ENCODE measurements around the gene SSC5D. TPM values are rescaled to one million over a fixed set of nuclear protein-coding genes. Genes with fewer than 3 reads are reported as not detected.

Gene SSC5D
- total and polyA plus RNA-seq, 2 donors, result 0.80 to 1.8 TPM

DNA sequence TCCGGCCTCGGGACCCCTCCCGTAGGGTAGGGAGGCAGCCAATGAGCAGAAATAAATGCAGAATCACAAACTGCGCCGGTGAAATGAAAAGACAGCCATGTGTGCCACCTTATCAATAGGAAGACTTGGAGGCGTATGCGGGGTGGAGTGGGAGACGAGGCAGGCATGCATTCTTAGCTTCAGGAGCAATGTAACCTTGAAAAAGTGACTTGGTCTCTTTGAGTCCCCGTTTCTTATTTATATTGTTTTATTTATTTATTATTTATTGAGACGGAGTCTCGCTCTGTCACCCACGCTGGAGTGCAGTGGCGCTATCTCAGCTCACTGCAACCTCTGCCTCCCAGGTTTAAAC is 16.0 kb downstream of the SSC5D start:
- WGBS, result 39% methylated on average over 13 of the region's 13 CpGs
- peak overlapping the region in 1 of 2 donors; percentile 62 for H3K4me3 ChIP-seq (ENCODE audit: low read length in 2 of 2)
- H3K4me1 ChIP-seq (ENCODE audit: control insufficient read depth in 2 of 2, insufficient read depth in 2 of 2, low read length in 2 of 2), result peaks cover 8 to 14% of the 10 kb centered on the region in 2 donors
- no peak overlapping the region for H3K27ac ChIP-seq (ENCODE audit: low read depth in 1 of 2, low read length in 1 of 2)
- no peak for DNase-seq (ENCODE audit: low read depth in 6 of 9, low spot score in 9 of 9)
- no peaks in the 10 kb centered on the region for H3K27me3 ChIP-seq (ENCODE audit: control insufficient read depth in 2 of 2, insufficient read depth in 1 of 2, low read length in 1 of 2)
- peaks cover 8 to 20% of the 10 kb centered on the region in 2 donors for H3K36me3 ChIP-seq (ENCODE audit: control insufficient read depth in 2 of 2, insufficient read depth in 2 of 2, low read length in 1 of 2)
- peaks cover 0 to 30% of the 10 kb centered on the region in 2 donors for H3K9me3 ChIP-seq (ENCODE audit: control insufficient read depth in 2 of 2, insufficient read depth in 1 of 2, low read length in 1 of 2)

DNA sequence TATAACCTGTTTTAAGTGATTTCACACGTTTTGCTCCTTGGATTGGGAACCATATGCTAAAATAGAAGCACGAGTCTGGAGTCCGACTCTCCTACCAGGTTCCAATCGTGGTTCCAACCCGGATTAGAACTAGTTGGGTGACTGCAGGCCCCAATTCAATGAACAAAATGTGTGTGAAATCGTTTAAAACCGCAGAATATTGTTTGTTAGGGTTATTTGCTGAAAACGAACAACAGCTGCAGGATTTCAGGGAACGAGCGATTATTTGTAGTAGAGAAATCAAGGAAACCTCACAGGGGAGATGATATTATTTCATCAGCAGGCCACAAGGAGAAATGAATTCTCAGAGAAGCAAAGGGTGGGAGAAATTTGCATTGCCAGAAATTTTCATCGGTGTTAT is 16.7 kb downstream of the SSC5D start:
- Histone ChIP-seq H3K9me3 (ENCODE audit: control insufficient read depth in 2 of 2, insufficient read depth in 1 of 2, low read length in 1 of 2) (peaks cover 0 to 30% of the 10 kb centered on the region in 2 donors), H3K4me3 (ENCODE audit: low read length in 2 of 2) (no peak overlapping the region), H3K27me3 (ENCODE audit: control insufficient read depth in 2 of 2, insufficient read depth in 1 of 2, low read length in 1 of 2) (no peaks in the 10 kb centered on the region), H3K27ac (ENCODE audit: low read depth in 1 of 2, low read length in 1 of 2) (no peak overlapping the region), H3K36me3 (ENCODE audit: control insufficient read depth in 2 of 2, insufficient read depth in 2 of 2, low read length in 1 of 2) (peaks cover 5 to 16% of the 10 kb centered on the region in 2 donors), H3K4me1 (ENCODE audit: control insufficient read depth in 2 of 2, insufficient read depth in 2 of 2, low read length in 2 of 2) (peaks cover 8 to 14% of the 10 kb centered on the region in 2 donors)
- no peak for DNase-seq (ENCODE audit: low read depth in 6 of 9, low spot score in 9 of 9)
- 88% methylated on average over 11 of the region's 11 CpGs for WGBS

DNA sequence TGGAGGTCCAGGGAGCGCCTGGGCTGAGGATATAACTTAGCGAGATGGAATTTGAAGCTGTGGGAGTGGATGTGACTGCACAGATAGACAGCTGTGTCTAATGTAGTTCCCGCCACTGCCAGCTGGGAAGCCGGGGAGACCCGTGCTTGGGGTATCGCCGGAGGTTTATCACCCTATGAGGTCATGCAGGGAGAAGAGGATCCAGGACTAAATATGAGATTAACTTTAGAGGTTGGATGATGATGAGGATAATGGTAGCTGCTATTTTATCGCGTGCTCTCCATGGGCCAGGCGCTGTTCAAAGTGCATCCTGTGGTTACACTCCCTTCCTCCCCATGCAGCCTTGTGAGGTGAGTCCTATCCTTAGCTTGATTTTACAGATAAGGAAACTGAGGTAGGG is 19.9 kb downstream of the SSC5D start:
- Histone ChIP-seq H3K27ac (ENCODE audit: low read depth in 1 of 2, low read length in 1 of 2) (no peak overlapping the region), H3K36me3 (ENCODE audit: control insufficient read depth in 2 of 2, insufficient read depth in 2 of 2, low read length in 1 of 2) (peaks cover 0 to 5% of the 10 kb centered on the region in 2 donors), H3K4me1 (ENCODE audit: control insufficient read depth in 2 of 2, insufficient read depth in 2 of 2, low read length in 2 of 2) (peaks cover 8 to 12% of the 10 kb centered on the region in 2 donors), H3K27me3 (ENCODE audit: control insufficient read depth in 2 of 2, insufficient read depth in 1 of 2, low read length in 1 of 2) (peaks cover 0 to 6% of the 10 kb centered on the region in 2 donors), H3K4me3 (ENCODE audit: low read length in 2 of 2) (no peak overlapping the region), H3K9me3 (ENCODE audit: control insufficient read depth in 2 of 2, insufficient read depth in 1 of 2, low read length in 1 of 2) (peaks cover 0 to 10% of the 10 kb centered on the region in 2 donors)
- DNase-seq (ENCODE audit: low read depth in 6 of 9, low spot score in 9 of 9), result no peak
- WGBS, result 72% methylated on average over 10 of the region's 10 CpGs

DNA sequence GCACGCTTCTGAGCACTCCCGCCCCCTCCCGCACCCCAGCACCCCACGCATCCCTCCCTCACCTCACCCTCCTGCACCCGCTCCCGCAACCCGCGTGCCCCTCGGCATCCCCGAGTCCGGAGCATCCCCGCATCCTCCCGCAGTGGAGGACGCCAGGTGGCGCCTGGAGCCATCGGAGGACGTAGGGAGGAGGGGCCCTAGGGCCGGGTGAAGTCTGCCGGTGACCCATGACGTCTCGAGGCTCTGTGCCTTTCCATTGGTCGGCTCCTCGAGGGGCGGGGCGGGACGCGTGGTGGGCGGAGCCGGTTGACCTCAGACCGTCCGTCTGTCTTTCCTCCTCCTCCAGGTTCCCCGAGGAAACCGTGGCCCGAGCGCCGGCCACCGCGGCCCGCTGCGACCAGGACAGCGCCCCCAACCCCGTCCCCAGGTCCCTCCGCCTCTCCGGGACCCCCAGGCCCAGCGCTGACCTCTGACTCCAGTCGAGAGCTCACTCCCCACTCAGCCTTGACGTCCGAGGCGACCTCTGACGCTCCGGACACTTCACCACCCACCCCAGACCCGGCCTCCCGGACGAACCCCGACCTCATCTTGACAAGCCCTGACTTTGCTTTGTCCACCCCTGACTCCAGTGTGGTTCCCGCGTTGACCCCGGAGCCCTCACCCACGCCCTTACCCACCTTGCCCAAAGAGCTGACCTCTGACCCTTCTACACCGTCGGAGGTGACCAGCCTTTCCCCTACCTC is 28.8 kb downstream of the SSC5D start:
- Histone ChIP-seq H3K4me3 (ENCODE audit: low read length in 2 of 2) (peak overlapping the region; percentile 13 to 46), H3K9me3 (ENCODE audit: control insufficient read depth in 2 of 2, insufficient read depth in 1 of 2, low read length in 1 of 2) (no peaks in the 10 kb centered on the region), H3K36me3 (ENCODE audit: control insufficient read depth in 2 of 2, insufficient read depth in 2 of 2, low read length in 1 of 2) (peaks cover 0 to 5% of the 10 kb centered on the region in 2 donors), H3K4me1 (ENCODE audit: control insufficient read depth in 2 of 2, insufficient read depth in 2 of 2, low read length in 2 of 2) (peaks cover 5% of the 10 kb centered on the region in 2 donors), H3K27me3 (ENCODE audit: control insufficient read depth in 2 of 2, insufficient read depth in 1 of 2, low read length in 1 of 2) (peaks cover 0 to 5% of the 10 kb centered on the region in 2 donors), H3K27ac (ENCODE audit: low read depth in 1 of 2, low read length in 1 of 2) (peak overlapping the region in 1 of 2 donors; percentile 74)
- 12% methylated on average over 61 of the region's 61 CpGs for WGBS
- peak; percentile 55 to 91 (median 71) for DNase-seq (ENCODE audit: low read depth in 6 of 9, low spot score in 9 of 9)

DNA sequence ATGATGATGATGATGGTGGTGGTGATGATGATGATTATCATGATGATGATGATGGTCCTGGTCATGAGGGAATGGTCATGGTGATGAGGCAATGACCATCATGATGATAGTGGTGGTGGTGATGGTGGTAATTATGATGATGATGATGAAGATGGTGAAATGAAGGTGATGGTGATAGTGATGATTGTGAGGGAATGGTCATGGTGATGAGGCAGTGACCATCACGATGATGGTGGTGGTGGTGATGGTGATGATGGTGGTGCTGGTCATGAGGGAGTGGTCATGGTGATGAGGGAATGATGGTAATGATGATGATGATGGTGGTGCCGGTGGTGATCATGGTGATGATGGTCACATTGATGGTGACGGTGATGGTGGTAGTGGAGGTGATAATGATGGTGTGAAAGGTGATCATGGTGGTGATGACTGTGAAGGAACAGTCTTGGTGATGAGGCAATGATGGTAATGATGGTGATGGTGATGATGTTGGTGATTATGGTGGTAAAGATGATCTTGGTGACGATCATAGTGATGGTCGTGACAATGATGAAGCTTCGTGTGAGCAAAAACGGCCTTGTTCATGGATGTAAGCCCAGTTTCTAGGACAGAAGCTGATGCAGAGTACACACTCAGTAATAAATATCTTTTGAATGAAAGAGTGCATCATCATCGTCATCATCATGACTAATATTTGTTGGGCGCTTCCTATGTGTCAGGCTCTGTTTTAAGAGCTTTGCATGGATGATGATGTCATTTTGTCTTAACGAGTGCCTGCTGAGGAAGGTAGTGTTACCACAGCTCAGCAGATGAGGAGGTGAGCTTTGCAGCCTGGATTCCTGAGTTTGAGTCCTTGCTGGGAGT is 31.4 kb downstream of the SSC5D start:
- no peak for DNase-seq (ENCODE audit: low read depth in 6 of 9, low spot score in 9 of 9)
- Histone ChIP-seq H3K4me3 (ENCODE audit: low read length in 2 of 2) (no peak overlapping the region), H3K27me3 (ENCODE audit: control insufficient read depth in 2 of 2, insufficient read depth in 1 of 2, low read length in 1 of 2) (peaks cover 0 to 3% of the 10 kb centered on the region in 2 donors), H3K9me3 (ENCODE audit: control insufficient read depth in 2 of 2, insufficient read depth in 1 of 2, low read length in 1 of 2) (no peaks in the 10 kb centered on the region), H3K36me3 (ENCODE audit: control insufficient read depth in 2 of 2, insufficient read depth in 2 of 2, low read length in 1 of 2) (no peaks in the 10 kb centered on the region), H3K4me1 (ENCODE audit: control insufficient read depth in 2 of 2, insufficient read depth in 2 of 2, low read length in 2 of 2) (peaks cover 5% of the 10 kb centered on the region in 2 donors), H3K27ac (ENCODE audit: low read depth in 1 of 2, low read length in 1 of 2) (no peak overlapping the region)
- 96% methylated on average over 10 of the region's 10 CpGs for WGBS

DNA sequence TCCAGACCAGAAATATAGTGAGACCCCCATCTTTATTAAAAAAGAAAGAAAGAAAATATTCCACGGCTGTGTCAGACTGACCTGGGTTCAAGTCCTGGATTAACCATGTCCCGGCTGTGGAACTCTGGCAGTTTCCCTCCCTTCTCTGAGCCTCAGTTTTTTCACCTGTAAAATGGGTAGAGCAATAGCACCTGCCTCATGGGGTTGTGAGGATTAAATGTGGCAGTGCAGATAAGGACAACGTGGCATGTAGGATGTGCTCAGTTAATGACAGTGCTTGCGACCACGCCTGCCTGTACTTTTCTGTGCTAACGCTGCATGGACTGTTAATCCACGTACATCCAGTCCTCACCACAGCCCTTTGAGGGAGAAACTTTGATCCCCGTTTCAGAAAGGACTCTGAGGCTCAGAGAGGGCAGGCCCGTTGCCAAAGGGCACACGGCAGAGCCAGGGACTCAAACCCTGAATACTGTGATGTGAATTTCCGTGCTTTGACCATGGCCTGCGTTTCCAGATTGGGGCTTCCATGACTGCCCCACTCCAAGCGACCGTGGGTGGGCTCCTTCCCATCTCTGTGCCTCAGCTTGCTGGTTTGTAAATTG is 32.6 kb downstream of the SSC5D start:
- peaks cover 0 to 2% of the 10 kb centered on the region in 2 donors for H3K27me3 ChIP-seq (ENCODE audit: control insufficient read depth in 2 of 2, insufficient read depth in 1 of 2, low read length in 1 of 2)
- no peak overlapping the region for H3K27ac ChIP-seq (ENCODE audit: low read depth in 1 of 2, low read length in 1 of 2)
- no peak for DNase-seq (ENCODE audit: low read depth in 6 of 9, low spot score in 9 of 9)
- peaks cover 5% of the 10 kb centered on the region in 2 donors for H3K4me1 ChIP-seq (ENCODE audit: control insufficient read depth in 2 of 2, insufficient read depth in 2 of 2, low read length in 2 of 2)
- 89% methylated on average over 14 of the region's 14 CpGs for WGBS
- no peak overlapping the region for H3K4me3 ChIP-seq (ENCODE audit: low read length in 2 of 2)
- H3K36me3 ChIP-seq (ENCODE audit: control insufficient read depth in 2 of 2, insufficient read depth in 2 of 2, low read length in 1 of 2), result no peaks in the 10 kb centered on the region
- no peaks in the 10 kb centered on the region for H3K9me3 ChIP-seq (ENCODE audit: control insufficient read depth in 2 of 2, insufficient read depth in 1 of 2, low read length in 1 of 2)

DNA sequence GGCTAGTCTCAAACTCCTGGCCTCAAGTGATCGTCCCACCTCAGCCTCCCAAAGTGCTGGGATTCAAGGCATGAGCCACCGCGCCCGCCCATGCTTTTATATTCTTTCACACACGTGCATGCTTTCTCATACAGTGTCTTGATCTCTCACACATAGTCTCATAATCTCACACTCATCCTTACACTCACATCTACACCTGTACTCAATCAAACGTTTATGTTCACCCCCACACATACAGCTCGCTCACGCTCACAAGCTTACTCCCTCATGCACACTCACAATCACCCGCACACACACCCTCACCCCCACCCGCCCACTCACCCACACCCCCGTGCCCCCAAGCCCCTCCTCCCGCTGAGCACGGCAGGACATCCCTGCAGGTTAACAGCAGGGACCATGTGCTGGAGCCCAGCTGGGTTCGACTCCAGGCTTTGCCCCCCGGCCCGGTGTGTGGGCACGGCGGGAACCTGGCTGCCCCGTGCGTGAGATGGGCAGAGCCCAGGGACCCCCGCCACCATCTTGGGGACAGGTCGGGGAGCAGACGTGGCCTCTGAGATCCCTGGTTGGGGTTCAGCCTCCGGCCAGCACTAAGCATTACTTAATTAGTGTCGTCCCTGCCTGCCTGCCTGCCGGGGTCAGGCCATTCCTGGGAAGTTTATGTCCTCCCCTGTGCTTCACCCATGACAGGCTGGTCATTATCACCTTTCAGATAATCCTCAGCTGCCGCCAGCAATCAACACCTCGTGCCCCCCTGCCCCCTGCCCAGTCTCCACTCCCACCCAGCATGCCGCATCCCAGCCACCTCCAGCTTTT is 37.3 kb downstream of the SSC5D start:
- H3K27ac ChIP-seq (ENCODE audit: low read depth in 1 of 2, low read length in 1 of 2), result no peak overlapping the region
- no peaks in the 10 kb centered on the region for H3K9me3 ChIP-seq (ENCODE audit: control insufficient read depth in 2 of 2, insufficient read depth in 1 of 2, low read length in 1 of 2)
- no peaks in the 10 kb centered on the region for H3K4me1 ChIP-seq (ENCODE audit: control insufficient read depth in 2 of 2, insufficient read depth in 2 of 2, low read length in 2 of 2)
- H3K36me3 ChIP-seq (ENCODE audit: control insufficient read depth in 2 of 2, insufficient read depth in 2 of 2, low read length in 1 of 2), result no peaks in the 10 kb centered on the region
- no peak overlapping the region for H3K4me3 ChIP-seq (ENCODE audit: low read length in 2 of 2)
- H3K27me3 ChIP-seq (ENCODE audit: control insufficient read depth in 2 of 2, insufficient read depth in 1 of 2, low read length in 1 of 2), result peaks cover 0 to 9% of the 10 kb centered on the region in 2 donors
- DNase-seq (ENCODE audit: low read depth in 6 of 9, low spot score in 9 of 9), result no peak
- WGBS, result 84% methylated on average over 29 of the region's 29 CpGs

DNA sequence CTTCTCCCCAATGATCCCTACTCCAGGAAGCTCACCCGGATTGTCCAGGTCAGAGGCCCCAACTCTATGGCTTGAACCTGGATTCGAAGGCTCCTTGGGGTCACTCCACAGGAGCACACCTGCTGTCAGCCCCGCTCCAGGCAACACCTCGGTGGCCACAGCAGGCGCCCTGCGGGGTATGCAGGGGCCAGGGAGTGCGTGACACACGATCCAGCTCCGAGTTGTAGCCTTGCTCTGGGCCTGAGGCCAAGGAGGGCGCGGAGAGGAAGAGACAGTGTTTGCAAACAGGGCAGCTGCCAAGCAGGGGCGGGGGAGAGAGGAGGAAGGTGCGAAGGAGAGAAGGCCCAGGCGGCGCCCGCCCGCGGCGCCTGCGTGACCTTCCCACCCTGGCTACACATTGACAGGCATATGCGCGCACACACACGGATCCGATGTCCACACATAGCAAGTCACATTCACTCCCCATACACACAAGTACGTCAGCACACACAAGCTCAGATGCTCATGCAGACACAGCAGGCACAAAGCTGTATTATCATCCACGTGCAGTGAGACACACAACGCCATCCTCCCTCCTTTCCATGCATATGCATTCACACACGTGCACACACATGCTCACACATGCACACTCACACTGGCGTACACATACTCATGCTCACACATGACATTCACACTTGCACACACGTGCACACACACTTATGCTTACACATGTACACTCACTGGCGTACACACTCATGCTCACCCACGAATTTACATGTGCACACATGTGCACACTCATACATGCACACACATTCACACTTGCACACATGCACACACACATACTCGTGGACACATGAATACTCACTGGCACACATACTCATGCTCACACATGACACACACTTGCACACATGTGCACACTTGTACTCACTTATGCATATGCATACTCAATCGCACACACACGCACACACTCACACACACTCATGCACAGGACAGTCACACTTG is 38.3 kb downstream of the SSC5D start:
- no peak overlapping the region for H3K4me3 ChIP-seq (ENCODE audit: low read length in 2 of 2)
- 49% methylated on average over 35 of the region's 35 CpGs for WGBS
- peaks cover 0 to 9% of the 10 kb centered on the region in 2 donors for H3K27me3 ChIP-seq (ENCODE audit: control insufficient read depth in 2 of 2, insufficient read depth in 1 of 2, low read length in 1 of 2)
- H3K36me3 ChIP-seq (ENCODE audit: control insufficient read depth in 2 of 2, insufficient read depth in 2 of 2, low read length in 1 of 2), result no peaks in the 10 kb centered on the region
- H3K4me1 ChIP-seq (ENCODE audit: control insufficient read depth in 2 of 2, insufficient read depth in 2 of 2, low read length in 2 of 2), result no peaks in the 10 kb centered on the region
- no peak for DNase-seq (ENCODE audit: low read depth in 6 of 9, low spot score in 9 of 9)
- peaks cover 0 to 1% of the 10 kb centered on the region in 2 donors for H3K9me3 ChIP-seq (ENCODE audit: control insufficient read depth in 2 of 2, insufficient read depth in 1 of 2, low read length in 1 of 2)
- no peak overlapping the region for H3K27ac ChIP-seq (ENCODE audit: low read depth in 1 of 2, low read length in 1 of 2)

Measured in thymus (tissue), 11 donors.